Embryonic facial prominence (tissue), 1 donor: ENCODE data around the gene SEPSECS.
"Not testable (repeated sequence)": the region's sequence is repeated elsewhere in the genome, so short reads cannot be mapped to it uniquely, and the experiment has no call there.

ENCODE experiments used
- DNase-seq: peaks from one replicate; pipeline ENCODE4 v3.0.0-alpha.2; 2016; ENCODE audit errors: extremely low spot score

Gene SEPSECS

DNA sequence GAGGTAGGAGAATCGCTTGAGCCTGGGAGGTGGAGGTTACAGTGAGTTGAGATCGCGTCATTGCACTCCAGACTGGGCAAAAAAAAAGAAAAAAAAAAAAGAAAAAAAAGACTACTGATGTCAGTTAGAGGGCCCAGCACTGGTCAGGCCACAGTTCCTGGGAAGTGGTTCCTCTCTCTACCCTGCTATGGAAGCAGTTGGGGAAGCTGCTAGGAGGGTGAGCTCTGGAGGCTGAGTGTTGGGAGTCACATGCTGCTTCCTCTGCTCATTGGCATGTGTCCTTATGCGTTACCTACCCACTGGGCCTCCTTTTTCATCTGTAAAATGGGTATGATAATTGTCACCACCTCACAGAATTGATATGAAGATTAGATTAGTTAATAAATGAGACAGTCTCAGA lies 50.7 kb downstream of the SEPSECS start:
- no peak for DNase-seq

DNA sequence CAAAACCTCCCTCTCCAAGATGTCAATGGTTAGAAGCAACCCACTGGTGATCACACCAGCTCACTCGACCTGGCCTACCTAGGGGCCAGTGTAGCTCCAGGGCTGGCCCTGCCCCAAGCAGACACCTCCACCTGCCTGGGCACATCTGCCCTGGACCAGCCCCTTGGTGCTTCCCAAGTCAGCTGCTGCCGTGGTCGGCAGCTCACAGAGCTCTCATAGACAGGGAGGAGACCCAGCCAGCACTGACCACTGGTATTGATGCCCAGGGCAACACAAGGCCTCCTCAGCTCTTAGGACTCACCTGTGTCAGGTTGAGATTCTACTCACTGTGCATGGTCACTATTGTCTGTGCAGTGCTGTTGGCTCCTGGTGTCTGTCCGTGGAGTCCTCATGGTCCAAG lies 51.7 kb downstream of the SEPSECS start:
- DNase-seq: no peak

DNA sequence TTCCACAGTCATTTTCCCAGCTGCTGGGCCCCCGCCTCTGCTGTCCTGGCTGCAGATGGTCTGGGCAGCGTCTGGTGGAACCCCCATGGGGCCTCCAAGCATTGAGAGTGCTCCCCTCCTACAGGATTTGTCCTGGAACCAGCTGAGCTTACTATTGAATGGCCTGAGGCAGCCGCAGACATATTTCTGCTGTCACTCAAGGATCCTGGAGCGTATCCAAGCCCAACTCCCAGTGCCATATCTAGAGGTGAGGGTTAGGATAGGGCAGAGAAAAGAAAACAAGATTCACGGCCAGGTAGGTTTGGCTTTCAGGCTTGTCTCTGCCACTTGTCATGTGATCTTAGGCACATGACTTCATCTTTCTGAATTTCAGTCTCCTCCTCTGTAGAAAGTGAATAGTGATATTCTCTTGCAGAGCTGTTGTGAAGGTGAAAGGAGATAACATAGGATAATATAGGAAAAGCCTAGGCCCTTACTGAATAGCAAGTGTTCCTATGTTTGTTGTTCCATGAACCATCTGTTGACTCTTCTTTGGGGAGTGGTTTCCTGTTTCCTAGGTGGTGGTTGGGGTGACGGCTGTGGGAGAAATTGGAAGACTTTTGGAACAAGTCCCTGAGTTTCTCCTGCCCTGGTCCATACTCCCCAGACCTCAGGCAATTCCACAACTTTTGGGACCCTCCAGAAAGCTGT lies 52.3 kb downstream of the SEPSECS start:
- no peak for DNase-seq

DNA sequence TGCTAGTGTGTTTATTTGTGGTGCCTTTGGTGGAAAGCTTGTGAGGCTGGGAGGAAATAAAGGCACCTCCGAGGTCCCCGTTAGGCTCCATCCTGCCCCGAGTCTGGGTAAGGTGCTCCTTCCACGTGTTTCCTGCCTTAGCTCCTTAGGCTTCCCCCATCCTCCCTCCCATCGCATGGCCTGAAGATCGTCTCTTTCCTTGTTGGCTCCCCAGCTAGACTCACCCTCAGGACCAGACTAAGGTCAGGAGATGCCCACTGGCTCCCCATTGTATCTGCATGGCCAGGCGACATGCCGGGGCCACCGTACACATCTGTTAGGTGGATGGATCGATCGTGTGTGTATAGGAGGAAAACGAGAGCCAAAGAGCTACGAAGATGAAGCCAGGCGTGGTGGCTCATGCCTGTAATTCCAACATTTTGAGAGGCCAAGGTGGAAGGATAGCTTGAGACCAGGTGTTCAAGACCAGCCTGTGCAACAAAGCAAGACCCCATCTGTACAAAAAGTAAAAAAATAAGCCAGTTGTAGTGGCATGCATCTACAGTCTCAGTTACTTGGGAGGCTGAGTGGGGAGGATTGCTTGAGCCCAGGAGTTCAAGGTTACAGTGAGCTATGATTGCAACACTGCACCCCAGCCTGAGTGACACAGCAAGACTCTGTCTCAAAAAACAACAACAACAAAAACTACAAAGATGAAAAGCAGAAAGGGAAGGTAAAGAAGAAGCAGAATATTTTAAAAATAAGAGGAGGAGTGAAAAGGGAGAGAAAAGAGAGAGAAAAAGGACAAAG lies 53.7 kb downstream of the SEPSECS start:
- no peak for DNase-seq

DNA sequence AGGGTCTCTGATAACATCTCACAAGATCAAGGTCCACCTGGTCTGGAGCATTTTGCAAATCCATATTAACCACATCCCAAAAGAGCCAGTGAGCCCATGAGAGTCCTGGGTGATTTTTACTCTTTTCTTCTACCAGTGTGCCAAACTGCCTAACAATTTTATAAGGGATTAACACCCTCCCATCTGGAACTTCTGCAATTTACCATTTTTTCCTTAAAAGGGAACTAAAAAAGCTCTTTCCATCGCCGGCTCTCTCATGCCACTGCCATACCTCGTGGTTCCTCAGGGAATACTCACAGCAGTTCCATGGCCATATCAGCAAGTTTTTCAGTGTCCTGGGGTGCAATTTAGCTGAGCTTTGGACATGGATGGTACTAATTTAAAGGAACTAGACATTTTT lies 55.7 kb downstream of the SEPSECS start:
- DNase-seq: no peak

DNA sequence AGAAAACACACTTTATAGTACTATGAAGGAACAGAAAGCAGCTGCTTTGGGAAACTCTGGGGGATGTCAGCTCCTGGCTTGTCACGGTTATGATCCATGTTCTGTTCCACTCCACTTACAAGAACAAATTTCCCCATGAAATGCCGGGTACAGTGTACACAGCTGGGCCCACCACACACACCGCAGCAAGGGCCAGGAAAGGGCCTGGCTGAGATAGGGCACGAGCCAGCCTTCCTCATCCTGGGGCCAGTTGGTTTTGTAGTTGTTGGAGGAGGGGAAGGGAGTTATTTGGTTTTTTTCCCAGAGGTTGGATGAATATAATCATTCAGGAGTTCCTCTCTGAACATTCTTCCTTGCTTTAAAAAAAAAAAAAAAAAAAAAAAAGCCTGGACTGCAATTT lies 56.8 kb downstream of the SEPSECS start:
- no peak for DNase-seq

DNA sequence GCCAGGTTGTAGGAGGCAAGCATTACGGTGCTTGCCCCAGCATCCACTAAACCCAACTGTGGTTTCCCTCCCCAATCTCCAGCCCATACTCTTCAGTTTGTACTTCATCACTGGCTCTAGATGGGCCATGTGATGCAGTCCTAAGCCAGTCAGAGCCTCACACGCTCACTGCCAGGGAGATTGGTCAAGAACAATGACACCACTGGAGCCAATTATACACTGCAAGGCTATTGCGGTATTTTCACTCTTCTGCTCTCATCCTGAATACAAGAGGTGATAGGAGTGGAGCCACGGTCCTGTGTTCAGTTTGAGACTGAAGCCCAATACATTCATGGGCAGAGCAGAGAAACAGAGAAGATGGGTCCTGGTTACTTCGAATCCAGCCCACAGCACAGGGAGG lies 58.4 kb downstream of the SEPSECS start:
- no peak for DNase-seq

DNA sequence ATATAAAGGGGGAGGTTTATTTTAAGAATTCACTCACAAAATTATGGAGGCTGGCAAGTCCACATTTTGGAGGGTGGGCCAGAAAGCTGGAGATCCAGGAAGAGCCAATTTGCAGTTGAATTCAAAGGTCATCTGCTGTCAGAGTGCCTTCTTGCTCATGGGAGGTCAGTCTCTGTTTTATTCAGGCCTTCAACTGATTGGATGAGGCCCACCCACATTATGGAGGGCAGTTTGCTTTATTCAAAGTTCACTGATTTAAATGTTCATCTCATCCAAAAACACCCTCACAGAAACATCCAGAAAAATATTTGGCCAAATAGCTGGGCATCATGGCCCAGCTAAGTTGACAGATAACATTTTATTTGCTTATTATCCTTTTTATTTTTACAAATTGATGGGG lies 59.5 kb downstream of the SEPSECS start:
- no peak for DNase-seq

DNA sequence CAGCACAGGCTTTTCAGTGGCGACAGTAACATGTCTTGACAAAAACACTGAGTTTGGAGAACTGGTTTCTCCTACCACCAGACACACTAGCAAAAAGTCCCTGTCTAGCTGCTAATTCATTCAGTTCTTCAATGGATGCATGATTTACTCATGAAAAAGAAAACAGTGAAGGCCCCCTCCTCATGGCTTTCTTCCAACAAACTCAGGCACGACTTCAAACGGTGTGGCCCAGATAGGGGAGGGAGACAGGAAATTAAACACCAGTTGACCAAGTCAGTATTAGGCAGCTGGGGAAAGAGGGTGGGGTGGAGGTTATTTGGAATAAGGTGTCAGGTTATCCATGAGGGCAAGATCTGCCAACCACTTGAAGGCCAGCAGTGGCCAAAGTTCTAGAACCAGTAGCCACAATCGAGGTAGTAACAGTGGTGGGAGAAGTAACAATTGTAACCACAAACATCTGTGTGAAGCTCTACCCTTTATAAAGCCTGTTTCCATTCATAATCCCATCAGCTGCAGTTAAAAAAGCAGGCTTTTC lies 60.2 kb downstream of the SEPSECS start:
- DNase-seq: no peak

DNA sequence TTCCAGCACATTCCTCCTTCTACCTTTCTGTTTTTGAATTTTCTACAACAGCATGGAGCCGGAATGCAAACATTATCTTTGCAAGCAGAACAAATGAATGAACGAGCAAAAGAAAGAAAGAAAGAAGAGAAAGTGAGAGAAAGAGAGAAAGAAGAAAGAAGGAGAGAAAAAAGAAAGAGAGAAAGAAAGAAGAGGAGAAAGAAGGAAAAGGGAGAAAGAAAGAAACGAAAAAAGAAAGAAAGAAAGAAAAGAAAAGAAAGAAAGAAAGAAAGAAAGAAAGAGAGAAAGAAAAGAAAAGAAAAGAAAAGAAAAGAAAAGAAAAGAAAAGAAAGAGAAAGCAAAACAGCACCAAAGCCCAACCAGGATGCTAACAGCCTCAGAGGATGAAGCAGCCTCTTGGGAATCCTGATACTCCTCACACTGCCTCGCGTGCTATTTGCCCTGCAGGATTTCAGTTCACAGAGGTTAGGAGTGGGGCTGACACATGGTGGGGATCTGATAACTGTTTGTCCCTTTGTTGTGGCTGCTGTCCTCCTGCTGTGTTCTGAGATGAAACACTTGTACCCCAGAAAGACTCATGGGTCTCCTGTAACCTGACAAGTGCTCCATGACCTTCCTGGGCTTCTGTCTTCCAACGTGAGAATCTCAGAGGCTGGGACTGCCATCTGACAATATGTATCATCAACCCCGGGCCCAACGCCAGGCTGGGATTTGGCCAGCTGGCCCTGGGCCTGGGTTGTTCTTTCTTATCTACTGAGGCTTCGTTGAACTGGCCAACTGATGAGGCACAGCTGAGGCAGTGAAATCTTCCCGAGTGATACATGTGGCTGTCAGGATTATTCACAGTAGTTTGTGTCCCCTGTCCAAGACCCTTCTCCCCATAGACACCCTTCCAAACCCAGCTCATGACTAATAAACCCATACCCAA lies 61.0 kb downstream of the SEPSECS start:
- DNase-seq: no peak

DNA sequence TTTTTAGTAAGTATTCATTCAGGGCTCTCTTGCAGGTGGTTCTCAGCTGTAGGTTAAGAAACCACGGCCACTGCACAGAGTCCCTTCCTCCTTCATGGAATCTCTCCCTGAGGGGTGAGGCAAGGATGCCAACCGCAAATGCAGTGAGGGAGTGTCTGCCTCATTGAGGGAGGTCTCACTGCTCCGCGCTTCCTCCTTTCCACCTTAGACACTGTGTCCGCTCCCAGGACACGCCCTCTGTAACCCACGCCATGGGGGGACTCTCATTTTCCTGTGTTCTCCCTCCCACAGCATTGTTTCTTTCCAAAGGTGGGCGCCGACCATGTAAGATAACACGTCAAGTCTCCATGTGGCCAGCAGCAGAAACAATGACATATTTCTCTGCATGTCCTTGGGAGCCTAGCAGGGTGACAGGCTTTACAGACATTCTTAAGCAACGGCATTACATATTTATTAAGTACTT lies 63.2 kb downstream of the SEPSECS start:
- DNase-seq: no peak

DNA sequence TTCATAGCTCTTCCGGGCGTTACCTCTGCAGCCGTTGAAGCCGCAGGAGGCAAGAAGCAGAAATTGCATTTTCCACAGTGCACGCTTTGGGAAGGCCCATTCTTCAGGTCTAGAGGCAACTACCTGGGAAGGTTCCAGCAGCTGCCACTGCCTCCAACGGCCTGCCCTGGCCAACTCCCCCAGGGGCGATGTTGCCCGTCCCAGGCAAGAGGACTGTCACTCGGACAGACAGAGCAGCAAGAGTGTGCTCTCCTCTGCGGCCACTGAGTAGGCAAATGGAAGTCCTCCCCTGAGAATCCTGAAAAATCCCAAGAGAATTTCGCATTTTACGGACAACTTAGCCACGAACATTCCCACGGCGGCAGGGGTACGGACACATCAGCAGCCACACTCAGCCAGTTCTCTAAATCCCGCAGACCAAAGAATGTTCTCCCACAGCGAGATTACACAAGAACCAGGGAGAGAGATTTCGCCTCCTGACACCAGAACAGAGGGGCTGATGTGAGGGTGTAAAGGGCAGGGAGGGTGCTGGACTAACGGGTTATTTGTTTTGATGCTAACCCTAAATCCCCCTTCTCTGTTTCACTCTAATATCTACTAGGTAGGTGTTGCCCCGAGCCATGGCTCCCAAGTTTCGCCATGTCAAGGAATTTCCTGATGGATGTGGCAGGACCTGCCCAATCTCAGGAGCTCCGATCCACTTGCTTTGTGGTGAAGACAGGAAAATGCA lies 63.8 kb downstream of the SEPSECS start:
- no peak for DNase-seq

DNA sequence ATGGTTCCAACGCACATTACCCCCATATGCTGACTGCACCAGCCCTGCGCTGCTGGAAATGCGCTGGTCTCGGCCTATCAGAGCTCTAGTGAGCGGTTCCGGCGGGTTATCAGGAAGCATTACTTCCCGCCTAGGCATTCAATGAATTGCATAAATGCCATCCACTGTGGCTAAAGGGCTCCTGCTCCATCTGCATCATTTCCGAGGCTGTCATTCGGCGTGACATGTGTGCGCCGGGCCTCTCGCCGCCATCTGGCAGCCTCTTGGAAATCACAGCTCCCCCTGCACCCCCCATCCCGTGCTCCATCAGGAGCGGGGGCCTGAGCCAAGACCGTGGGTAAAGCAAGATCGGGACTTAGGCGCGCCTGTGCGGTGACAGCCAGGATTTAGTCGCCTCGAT lies 64.4 kb downstream of the SEPSECS start:
- DNase-seq: no peak

DNA sequence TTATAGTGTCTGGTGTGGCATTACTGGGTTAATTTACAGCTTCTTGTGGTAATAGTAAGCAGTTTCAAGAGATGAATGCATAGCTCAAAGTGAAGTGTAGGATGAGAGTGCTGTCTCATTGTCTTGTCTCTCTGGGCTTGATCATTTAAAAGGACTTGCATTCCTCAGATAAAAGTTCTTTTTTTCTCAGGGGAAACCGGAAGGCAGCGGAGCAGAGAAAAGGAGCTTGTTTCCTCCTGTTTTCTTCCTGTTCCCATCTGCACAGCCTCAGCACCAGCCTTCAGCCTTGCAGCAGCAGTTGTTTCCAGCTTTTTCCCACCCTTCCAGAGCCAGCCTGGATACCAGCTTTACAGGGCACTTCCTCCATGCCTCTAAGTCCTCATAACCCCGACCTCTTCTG lies 68.1 kb downstream of the SEPSECS start:
- no peak for DNase-seq

DNA sequence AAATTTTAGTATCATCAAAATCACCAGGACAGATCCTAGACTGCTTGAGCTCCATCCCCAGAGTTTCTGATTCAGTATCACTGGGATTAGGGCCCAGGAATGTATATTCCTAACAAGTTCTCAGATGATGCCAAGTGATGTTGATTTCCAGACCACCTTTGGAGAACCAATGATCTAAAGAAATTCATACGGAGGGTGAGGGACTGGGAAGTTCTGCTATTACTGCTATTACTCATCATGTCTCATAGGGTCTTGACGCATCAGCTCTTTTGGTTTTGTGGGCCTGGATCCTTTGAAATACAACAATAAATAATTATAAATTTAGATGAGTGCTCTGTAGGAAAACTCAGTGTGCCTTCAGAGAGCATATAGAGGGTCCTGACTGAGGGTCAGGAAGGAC lies 69.7 kb downstream of the SEPSECS start:
- DNase-seq: no peak

DNA sequence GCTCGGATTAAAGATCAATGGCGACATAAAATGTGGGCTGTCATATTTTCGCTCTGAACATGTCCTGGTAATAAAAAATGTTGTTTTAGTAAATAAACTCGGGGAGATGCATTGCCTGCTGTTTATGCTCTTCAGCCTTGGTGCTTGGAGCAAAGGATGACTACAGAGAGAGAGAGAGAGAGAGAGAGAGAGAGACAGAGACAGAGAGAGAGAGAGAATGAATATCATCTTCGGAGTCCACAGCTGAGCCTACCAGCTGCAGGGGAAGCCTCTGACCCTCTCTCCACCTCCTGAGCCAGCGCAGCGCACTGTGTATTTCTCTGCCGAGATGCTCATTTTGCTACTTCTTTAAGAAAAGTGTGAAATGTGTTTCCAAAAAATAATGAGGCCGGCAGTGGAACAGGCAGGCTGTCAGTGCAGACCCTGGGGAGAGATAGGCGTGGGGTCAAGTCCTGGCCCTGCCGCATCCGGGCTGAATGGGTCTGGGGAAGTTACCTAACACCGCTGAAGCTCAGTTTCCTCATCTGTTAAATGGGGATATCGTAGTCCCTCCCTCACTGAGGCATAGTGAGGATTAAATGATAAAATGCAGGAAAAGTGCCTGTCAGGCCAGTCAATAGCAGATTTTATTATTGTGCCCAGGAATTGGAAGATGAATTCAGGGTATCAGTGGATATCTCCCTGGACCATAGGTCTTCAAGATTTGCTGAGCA lies 71.0 kb downstream of the SEPSECS start:
- DNase-seq: no peak

DNA sequence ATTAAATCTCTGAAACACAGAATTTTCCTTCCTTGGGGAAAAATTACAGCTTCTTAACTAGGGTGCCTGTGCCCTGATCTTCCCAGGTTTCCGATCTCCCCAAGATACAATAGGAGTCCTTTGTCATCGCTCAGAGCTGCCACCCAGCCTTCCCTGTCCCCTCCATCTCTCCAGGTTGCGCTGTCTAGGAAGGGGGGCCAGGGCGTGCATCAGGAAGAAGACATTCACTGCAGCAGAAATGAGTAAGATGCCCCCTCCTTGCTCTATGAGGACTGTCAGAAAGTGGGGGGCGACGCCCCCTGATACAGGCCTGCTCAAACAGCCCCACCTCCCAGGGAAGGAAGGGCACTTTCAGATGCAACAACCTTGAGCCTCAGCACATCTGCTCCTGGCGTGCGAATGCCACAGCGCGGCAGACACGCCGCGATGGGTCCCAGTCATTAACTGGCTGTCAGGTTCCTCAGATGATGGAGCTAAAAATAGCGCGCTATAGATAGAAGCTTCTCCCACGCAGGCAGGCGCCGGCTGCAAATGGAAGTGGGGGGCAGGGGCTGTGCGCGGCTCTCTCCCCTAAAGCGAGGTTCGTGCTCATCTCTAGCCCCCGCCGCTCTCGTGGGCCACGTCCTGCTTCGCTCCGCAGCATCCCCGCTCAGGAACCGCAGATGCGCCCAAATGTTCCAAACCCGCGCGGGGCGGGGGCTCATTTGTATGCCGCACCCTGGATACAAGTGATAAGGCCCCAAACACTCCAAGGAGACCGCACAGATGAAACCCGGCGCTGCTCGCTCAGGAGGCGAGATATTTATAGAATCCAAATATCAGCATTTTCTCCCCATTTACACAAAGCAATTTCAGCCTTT lies 71.9 kb downstream of the SEPSECS start:
- DNase-seq: no peak

DNA sequence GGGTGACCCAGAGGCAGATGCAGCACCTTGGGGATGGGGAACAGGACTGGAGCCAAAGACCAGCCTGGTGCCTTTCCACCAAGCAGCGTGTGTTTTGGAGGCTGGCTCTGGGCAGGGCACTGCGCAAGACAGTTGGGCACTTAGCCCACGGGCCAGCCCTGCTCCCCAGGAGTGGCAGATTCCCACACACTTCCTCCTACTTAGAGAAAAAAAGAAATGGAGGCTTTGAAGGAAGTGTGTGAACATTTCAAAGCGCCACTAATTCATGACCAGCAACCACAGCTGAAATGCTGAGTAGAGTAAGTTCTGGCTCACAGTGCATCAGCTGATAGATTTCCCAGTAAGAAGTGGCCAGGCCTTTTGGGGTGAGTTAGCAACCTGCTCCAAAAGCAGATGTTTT lies 74.6 kb downstream of the SEPSECS start:
- DNase-seq: no peak

DNA sequence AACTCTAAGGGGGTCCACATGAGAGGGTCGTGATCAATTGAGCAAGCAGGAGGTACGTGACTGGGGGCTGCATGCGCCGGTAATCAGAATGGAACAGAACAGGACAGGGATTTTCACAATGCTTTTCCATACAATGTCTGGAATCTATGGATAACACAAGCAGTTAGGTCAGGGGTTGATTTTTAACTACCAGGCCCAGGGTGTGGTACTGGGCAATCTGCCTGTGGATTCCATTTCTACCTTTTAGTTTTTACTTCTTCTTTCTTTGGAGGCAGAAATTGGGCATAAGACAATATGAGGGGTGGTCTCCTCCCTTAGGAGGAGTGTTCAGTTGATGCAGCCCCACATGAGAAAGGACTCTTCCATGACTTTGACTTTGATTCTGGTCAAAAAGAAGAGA lies 76.8 kb downstream of the SEPSECS start:
- not testable (repeated sequence) for DNase-seq
